DOHH2 (cell line): ENCODE results near the gene POLK.
"Not testable (repeated sequence)": the region's sequence is repeated elsewhere in the genome, so short reads cannot be mapped to it uniquely, and the experiment has no call there.

ENCODE experiments used
- EZH2phosphoT487 ChIP-seq: fragments of 200-600 bp; sonication (generic); IDR thresholded peaks from 2 replicates; pipeline ENCODE4 v1.6.1; 2017; ENCODE audit warnings: borderline replicate concordance, mild to moderate bottlenecking, antibody characterized with exemption, low read length, moderate library complexity, mixed read lengths
- TF ChIP-seq, protein P1 (sequence below): fragments of 200-600 bp; sonication (generic); IDR thresholded peaks from one replicate; pipeline ENCODE4 v1.5.1; 2014; ENCODE audit warnings: antibody characterized with exemption, mild to moderate bottlenecking, low read depth, low read length; ENCODE audit not compliant: poor library complexity, severe bottlenecking

DNA sequence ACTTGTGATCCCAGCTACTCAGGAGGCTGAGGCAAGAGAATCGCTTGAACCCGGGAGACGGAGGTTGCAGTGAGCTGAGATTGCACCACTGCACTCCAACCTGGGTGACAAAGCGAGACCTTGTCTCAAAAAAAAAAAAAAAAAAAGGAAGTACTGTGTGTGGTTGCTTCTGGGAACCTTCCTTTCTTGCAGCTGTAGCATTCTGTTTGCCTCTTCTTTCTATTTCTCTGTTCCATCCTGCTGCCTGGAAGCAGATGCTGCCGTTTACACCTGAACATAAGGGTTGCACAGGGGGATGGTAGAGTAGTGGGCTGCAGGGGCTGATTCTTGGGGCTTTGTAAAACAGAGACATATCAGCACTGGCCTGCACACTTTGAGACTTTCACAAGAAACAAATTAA, 95.7 kb downstream of the POLK start:
- TF ChIP-seq, protein P1, sequence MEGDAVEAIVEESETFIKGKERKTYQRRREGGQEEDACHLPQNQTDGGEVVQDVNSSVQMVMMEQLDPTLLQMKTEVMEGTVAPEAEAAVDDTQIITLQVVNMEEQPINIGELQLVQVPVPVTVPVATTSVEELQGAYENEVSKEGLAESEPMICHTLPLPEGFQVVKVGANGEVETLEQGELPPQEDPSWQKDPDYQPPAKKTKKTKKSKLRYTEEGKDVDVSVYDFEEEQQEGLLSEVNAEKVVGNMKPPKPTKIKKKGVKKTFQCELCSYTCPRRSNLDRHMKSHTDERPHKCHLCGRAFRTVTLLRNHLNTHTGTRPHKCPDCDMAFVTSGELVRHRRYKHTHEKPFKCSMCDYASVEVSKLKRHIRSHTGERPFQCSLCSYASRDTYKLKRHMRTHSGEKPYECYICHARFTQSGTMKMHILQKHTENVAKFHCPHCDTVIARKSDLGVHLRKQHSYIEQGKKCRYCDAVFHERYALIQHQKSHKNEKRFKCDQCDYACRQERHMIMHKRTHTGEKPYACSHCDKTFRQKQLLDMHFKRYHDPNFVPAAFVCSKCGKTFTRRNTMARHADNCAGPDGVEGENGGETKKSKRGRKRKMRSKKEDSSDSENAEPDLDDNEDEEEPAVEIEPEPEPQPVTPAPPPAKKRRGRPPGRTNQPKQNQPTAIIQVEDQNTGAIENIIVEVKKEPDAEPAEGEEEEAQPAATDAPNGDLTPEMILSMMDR, result not testable (repeated sequence)
- not testable (repeated sequence) for TF ChIP-seq EZH2phosphoT487
